Ovary (tissue), 3 donors: ENCODE results near the gene SELENOM.

ENCODE experiments used
- CTCF ChIP-seq, 3 donors: fragments of 450-650 bp in 2 of 3; fragments of 200-600 bp in 1 of 3; IDR thresholded peaks; one replicate each; pipeline versions ENCODE4 v1.5.1 to v1.8.0; 2016 to 2022; ENCODE audit warnings: antibody characterized with exemption in 3 of 3, mild to moderate bottlenecking in 1 of 3
- POLR2A ChIP-seq: fragments of 450-650 bp; IDR thresholded peaks from one replicate; pipeline ENCODE4 v1.6.1; 2017; ENCODE audit warnings: antibody characterized with exemption, mild to moderate bottlenecking, moderate library complexity
- donor health status: DM: no; HTN: no; CAD: no.

- TF ChIP-seq CTCF (IDR thresholded peaks at IDR 0.05) (no peak), POLR2A (no peak)
Measured at GRCh38 chr22:31075961-31076360, 31.4 kb downstream of the SELENOM start.
